IPS-NIHi11 (cell line): ENCODE results near the gene SKAP1.
"Not testable (repeated sequence)": the region's sequence is repeated elsewhere in the genome, so short reads cannot be mapped to it uniquely, and the experiment has no call there.

Source experiments
- DNase-seq: peaks from one replicate; pipeline ENCODE4 v3.0.0; 2012; ENCODE audit warnings: mixed read lengths, low spot score

SKAP1 gene

GRCh38 chr17:48429638-48430586 is at the start of gene SKAP1:
TSS of gene SKAP1 (minus strand) at chr17:48430214.
- DNase-seq: peak; percentile 79

GRCh38 chr17:48479014-48479402 is 49.0 kb upstream of the SKAP1 start:
- no peak for DNase-seq

GRCh38 chr17:48478224-48479013 is 48.4 kb upstream of the SKAP1 start:
- DNase-seq: no peak

- no peak for DNase-seq
Measured at GRCh38 chr17:48477221-48477620, 47.2 kb upstream of the SKAP1 start.

- DNase-seq: no peak
Measured at GRCh38 chr17:48472411-48473281, 42.6 kb upstream of the SKAP1 start.

GRCh38 chr17:48471817-48472410 is 41.9 kb upstream of the SKAP1 start:
- no peak for DNase-seq

GRCh38 chr17:48470388-48471034 is 40.5 kb upstream of the SKAP1 start:
- DNase-seq: no peak

GRCh38 chr17:48469227-48469626 is 39.2 kb upstream of the SKAP1 start:
- no peak for DNase-seq

GRCh38 chr17:48468299-48468698 is 38.3 kb upstream of the SKAP1 start:
- DNase-seq: no peak

- DNase-seq: no peak
Measured at GRCh38 chr17:48465884-48466283, 35.9 kb upstream of the SKAP1 start.

- DNase-seq: no peak
Measured at GRCh38 chr17:48463526-48463925, 33.5 kb upstream of the SKAP1 start.

- no peak for DNase-seq
Measured at GRCh38 chr17:48462946-48463345, 32.9 kb upstream of the SKAP1 start.

GRCh38 chr17:48460052-48460451 is 30.0 kb upstream of the SKAP1 start:
- DNase-seq: no peak

- DNase-seq: no peak
Measured at GRCh38 chr17:48459070-48459844, 29.2 kb upstream of the SKAP1 start.

- DNase-seq: peak; percentile 78
Measured at GRCh38 chr17:48457080-48457836, 27.2 kb upstream of the SKAP1 start.

GRCh38 chr17:48456589-48456988 is 26.6 kb upstream of the SKAP1 start:
- no peak for DNase-seq

- DNase-seq: no peak
Measured at GRCh38 chr17:48455791-48456190, 25.8 kb upstream of the SKAP1 start.

- no peak for DNase-seq
Measured at GRCh38 chr17:48453447-48453846, 23.4 kb upstream of the SKAP1 start.

- no peak for DNase-seq
Measured at GRCh38 chr17:48451489-48451888, 21.5 kb upstream of the SKAP1 start.

GRCh38 chr17:48449335-48449734 is 19.3 kb upstream of the SKAP1 start:
- not testable (repeated sequence) for DNase-seq
